Measurements from ENCODE around the gene KRT73. TPM values are rescaled to one million over a fixed set of nuclear protein-coding genes. Genes with fewer than 3 reads are reported as not detected.

Gene KRT73
- total RNA-seq, 2 donors from 2014 or later, result not detected

- peak; percentile 44 for DNase-seq
- TF ChIP-seq, protein P1, sequence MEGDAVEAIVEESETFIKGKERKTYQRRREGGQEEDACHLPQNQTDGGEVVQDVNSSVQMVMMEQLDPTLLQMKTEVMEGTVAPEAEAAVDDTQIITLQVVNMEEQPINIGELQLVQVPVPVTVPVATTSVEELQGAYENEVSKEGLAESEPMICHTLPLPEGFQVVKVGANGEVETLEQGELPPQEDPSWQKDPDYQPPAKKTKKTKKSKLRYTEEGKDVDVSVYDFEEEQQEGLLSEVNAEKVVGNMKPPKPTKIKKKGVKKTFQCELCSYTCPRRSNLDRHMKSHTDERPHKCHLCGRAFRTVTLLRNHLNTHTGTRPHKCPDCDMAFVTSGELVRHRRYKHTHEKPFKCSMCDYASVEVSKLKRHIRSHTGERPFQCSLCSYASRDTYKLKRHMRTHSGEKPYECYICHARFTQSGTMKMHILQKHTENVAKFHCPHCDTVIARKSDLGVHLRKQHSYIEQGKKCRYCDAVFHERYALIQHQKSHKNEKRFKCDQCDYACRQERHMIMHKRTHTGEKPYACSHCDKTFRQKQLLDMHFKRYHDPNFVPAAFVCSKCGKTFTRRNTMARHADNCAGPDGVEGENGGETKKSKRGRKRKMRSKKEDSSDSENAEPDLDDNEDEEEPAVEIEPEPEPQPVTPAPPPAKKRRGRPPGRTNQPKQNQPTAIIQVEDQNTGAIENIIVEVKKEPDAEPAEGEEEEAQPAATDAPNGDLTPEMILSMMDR (conservative IDR thresholded peaks at IDR 0.05), result no peak
- H3K27ac Mint-ChIP-seq, result no peak overlapping the region
These were observed 9.3 kb downstream of the KRT73 start for GRCh38 chr12:52608826-52609630.

GRCh38 chr12:52608161-52608560 lies 10.2 kb downstream of the KRT73 start:
- Mint-ChIP-seq H3K4me3 (no peak overlapping the region), H3K36me3 (ENCODE audit: low read depth) (no peaks in the 10 kb centered on the region), H3K27ac (no peak overlapping the region), H3K27me3 (ENCODE audit: insufficient read depth) (peaks cover 87% of the 10 kb centered on the region), H3K9me3 (no peaks in the 10 kb centered on the region), H3K4me1 (peaks cover 8% of the 10 kb centered on the region)
- no peak overlapping the region for H3K4me3 ChIP-seq (ENCODE audit: low read length)
- H3K27me3 ChIP-seq (ENCODE audit: control insufficient read depth, insufficient read depth, low read length, poor library complexity, severe bottlenecking), result peaks cover 49% of the 10 kb centered on the region
- DNase-seq, result peak; percentile 38
- TF ChIP-seq, protein P1 (conservative IDR thresholded peaks at IDR 0.05), result no peak
- 94% methylated on average over 3 to 6 of the region's 6 CpGs for WGBS, 2 experiments (ENCODE audit: insufficient coverage in 1 of 2, insufficient read length in 1 of 2)
- no peaks in the 10 kb centered on the region for H3K36me3 ChIP-seq (ENCODE audit: control insufficient read depth, insufficient read depth, low read length)
- H3K4me1 ChIP-seq (ENCODE audit: control insufficient read depth, insufficient read depth, low read length), result peaks cover 13% of the 10 kb centered on the region
- no peak overlapping the region for H3K9ac ChIP-seq (ENCODE audit: extremely low read depth, low read length, poor library complexity, severe bottlenecking)
- H3K9me3 ChIP-seq (ENCODE audit: control insufficient read depth, low read length), result no peaks in the 10 kb centered on the region
- H3K27ac ChIP-seq (ENCODE audit: low read depth, low read length), result no peak overlapping the region

More at GRCh38 chr12:52608826-52609630, 9.3 kb downstream of the KRT73 start:
- Mint-ChIP-seq H3K9me3 (no peaks in the 10 kb centered on the region), H3K4me1 (peaks cover 10% of the 10 kb centered on the region), H3K36me3 (ENCODE audit: low read depth) (no peaks in the 10 kb centered on the region), H3K4me3 (no peak overlapping the region), H3K27me3 (ENCODE audit: insufficient read depth) (peaks cover 88% of the 10 kb centered on the region)
- Histone ChIP-seq H3K4me1 (ENCODE audit: control insufficient read depth, insufficient read depth, low read length) (peaks cover 16% of the 10 kb centered on the region), H3K27ac (ENCODE audit: low read depth, low read length) (no peak overlapping the region), H3K27me3 (ENCODE audit: control insufficient read depth, insufficient read depth, low read length, poor library complexity, severe bottlenecking) (peaks cover 53% of the 10 kb centered on the region), H3K9me3 (ENCODE audit: control insufficient read depth, low read length) (no peaks in the 10 kb centered on the region), H3K4me3 (ENCODE audit: low read length) (no peak overlapping the region), H3K9ac (ENCODE audit: extremely low read depth, low read length, poor library complexity, severe bottlenecking) (no peak overlapping the region), H3K36me3 (ENCODE audit: control insufficient read depth, insufficient read depth, low read length) (no peaks in the 10 kb centered on the region)
- 89 to 93% methylated on average over 6 to 8 of the region's 8 CpGs for WGBS, 2 experiments (ENCODE audit: insufficient coverage in 1 of 2, insufficient read length in 1 of 2)

DNA sequence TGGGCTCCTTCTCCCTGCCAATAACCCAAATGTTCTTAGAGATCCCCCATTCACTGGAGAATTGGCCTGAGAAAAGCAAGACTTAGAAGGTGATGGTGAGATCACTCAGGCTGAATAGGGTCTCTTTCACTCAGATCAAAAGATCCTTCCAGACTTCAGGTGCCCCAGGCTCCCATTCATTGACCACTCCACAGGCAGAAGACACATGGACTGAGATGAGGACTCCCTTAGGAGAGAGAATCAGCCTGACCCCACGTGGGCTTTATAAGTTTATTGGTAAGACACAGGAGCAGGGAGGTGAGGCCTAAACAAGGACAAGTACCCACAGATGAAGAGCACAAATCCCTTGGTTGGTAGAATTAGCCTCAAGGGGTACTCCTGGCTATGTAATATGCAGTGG lies 11.0 kb downstream of the KRT73 start:
- Mint-ChIP-seq H3K9me3 (no peaks in the 10 kb centered on the region), H3K36me3 (ENCODE audit: low read depth) (no peaks in the 10 kb centered on the region), H3K4me1 (no peaks in the 10 kb centered on the region), H3K27ac (no peak overlapping the region), H3K27me3 (ENCODE audit: insufficient read depth) (peaks cover 87% of the 10 kb centered on the region), H3K4me3 (no peak overlapping the region)
- WGBS, 2 experiments (ENCODE audit: insufficient coverage in 1 of 2, insufficient read length in 1 of 2), result 79% methylated on average over 1 of the region's 1 CpG; no CpG with 5 or more reads in 1 of the 2 experiments
- Histone ChIP-seq H3K9me3 (ENCODE audit: control insufficient read depth, low read length) (no peaks in the 10 kb centered on the region), H3K27me3 (ENCODE audit: control insufficient read depth, insufficient read depth, low read length, poor library complexity, severe bottlenecking) (peaks cover 49% of the 10 kb centered on the region), H3K4me1 (ENCODE audit: control insufficient read depth, insufficient read depth, low read length) (peaks cover 7% of the 10 kb centered on the region), H3K4me3 (ENCODE audit: low read length) (no peak overlapping the region), H3K9ac (ENCODE audit: extremely low read depth, low read length, poor library complexity, severe bottlenecking) (no peak overlapping the region), H3K36me3 (ENCODE audit: control insufficient read depth, insufficient read depth, low read length) (no peaks in the 10 kb centered on the region), H3K27ac (ENCODE audit: low read depth, low read length) (no peak overlapping the region)
- TF ChIP-seq, protein P1 (conservative IDR thresholded peaks at IDR 0.05), result no peak
- no peak for DNase-seq

Measured in endodermal cell (in vitro differentiated cells).